ENCODE data around the gene CRLF2.
"Not testable (repeated sequence)": the region's sequence is repeated elsewhere in the genome, so short reads cannot be mapped to it uniquely, and the experiment has no call there.

CRLF2 gene

GRCh38 chrX:1169189-1169588 is 43.3 kb downstream of the CRLF2 start:
- H3K9me3 ChIP-seq, result no peaks in the 10 kb centered on the region; the same call in none of the 2 replicates
- H3K4me3 ChIP-seq, result no peak overlapping the region
- no peaks in the 10 kb centered on the region for H3K4me1 ChIP-seq
- H3K27me3 ChIP-seq (ENCODE audit: low read depth), result no peaks in the 10 kb centered on the region
- no peaks in the 10 kb centered on the region for H3K36me3 ChIP-seq (replicated peaks)
- no peak for DNase-seq (ENCODE audit: low spot score in 2 of 2)
- in situ Hi-C loops (cut with MboI; ENCODE audit: low sequenced_read_pairs), result no loop called here

- in situ Hi-C loops (cut with MboI; ENCODE audit: low sequenced_read_pairs), result no loop called here
- Histone ChIP-seq H3K36me3 (replicated peaks) (no peaks in the 10 kb centered on the region), H3K4me3 (no peak overlapping the region), H3K9me3 (no peaks in the 10 kb centered on the region; the same call in none of the 2 replicates), H3K27me3 (ENCODE audit: low read depth) (no peaks in the 10 kb centered on the region), H3K4me1 (no peaks in the 10 kb centered on the region)
- no peak for DNase-seq (ENCODE audit: low spot score in 2 of 2)
These were observed 44.4 kb downstream of the CRLF2 start for GRCh38 chrX:1167918-1168481.

GRCh38 chrX:1167466-1167865 is 45.0 kb downstream of the CRLF2 start:
- no peak for DNase-seq (ENCODE audit: low spot score in 2 of 2)
- H3K4me3 ChIP-seq, result no peak overlapping the region
- in situ Hi-C loops (cut with MboI; ENCODE audit: low sequenced_read_pairs), result no loop called here

DNA sequence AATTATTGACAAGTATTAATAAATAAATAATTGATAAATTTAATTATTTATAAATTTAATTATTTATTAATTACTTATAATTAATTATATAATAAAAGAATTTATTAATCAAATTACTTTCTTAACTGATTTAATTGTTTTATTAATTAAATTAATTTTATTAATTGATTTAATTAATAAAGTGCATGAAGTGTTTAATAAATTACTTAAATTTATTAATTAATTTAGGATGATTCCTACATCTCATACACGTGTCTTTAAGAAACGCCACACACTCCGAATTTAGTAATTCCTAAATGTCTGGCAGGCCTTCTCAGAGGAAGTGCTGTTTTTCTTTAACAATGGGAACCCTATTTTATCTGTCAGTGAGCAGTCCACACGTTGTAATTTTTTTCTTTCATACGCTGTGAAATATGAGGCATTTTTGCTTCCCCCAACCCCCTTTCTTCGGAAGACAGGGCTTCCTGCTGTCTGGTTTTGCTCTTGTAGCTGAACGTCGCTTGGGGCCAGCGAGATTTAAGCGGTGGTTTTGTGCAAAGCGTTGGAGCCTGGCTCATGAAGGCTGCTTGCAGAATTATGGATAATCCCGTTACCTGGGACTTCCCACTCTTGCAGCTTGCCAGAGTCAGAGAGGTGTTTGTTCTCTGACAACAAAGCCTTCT is 46.8 kb downstream of the CRLF2 start:
- Histone ChIP-seq H3K4me3 (no peak overlapping the region), H3K27me3 (ENCODE audit: low read depth) (no peaks in the 10 kb centered on the region), H3K36me3 (replicated peaks) (no peaks in the 10 kb centered on the region), H3K4me1 (no peaks in the 10 kb centered on the region), H3K9me3 (no peaks in the 10 kb centered on the region; the same call in none of the 2 replicates)
- DNase-seq (ENCODE audit: low spot score in 2 of 2), result peak in 1 of 2 experiments; percentile 36
- in situ Hi-C loops (cut with MboI; ENCODE audit: low sequenced_read_pairs), result no loop called here

More at GRCh38 chrX:1167466-1167865, 45.0 kb downstream of the CRLF2 start:
- Histone ChIP-seq H3K27me3 (ENCODE audit: low read depth) (no peaks in the 10 kb centered on the region), H3K9me3 (no peaks in the 10 kb centered on the region; the same call in none of the 2 replicates), H3K36me3 (replicated peaks) (no peaks in the 10 kb centered on the region), H3K4me1 (no peaks in the 10 kb centered on the region)

GRCh38 chrX:1164322-1165288 is 47.8 kb downstream of the CRLF2 start:
- Histone ChIP-seq H3K4me3 (no peak overlapping the region), H3K36me3 (replicated peaks) (no peaks in the 10 kb centered on the region), H3K4me1 (no peaks in the 10 kb centered on the region), H3K27me3 (ENCODE audit: low read depth) (no peaks in the 10 kb centered on the region), H3K9me3 (no peaks in the 10 kb centered on the region; the same call in none of the 2 replicates)
- in situ Hi-C loops (cut with MboI; ENCODE audit: low sequenced_read_pairs), result no loop called here
- DNase-seq (ENCODE audit: low spot score in 2 of 2), result peak in 1 of 2 experiments; percentile 47

GRCh38 chrX:1163231-1163630 is 49.2 kb downstream of the CRLF2 start:
- H3K4me1 ChIP-seq, result no peaks in the 10 kb centered on the region
- in situ Hi-C loops (cut with MboI; ENCODE audit: low sequenced_read_pairs), result no loop called here
- DNase-seq (ENCODE audit: low spot score in 2 of 2), result no peak
- H3K4me3 ChIP-seq, result no peak overlapping the region
- no peaks in the 10 kb centered on the region; the same call in none of the 2 replicates for H3K9me3 ChIP-seq
- H3K36me3 ChIP-seq (replicated peaks), result no peaks in the 10 kb centered on the region
- H3K27me3 ChIP-seq (ENCODE audit: low read depth), result no peaks in the 10 kb centered on the region

- H3K27me3 ChIP-seq (ENCODE audit: low read depth), result no peaks in the 10 kb centered on the region
- in situ Hi-C loops (cut with MboI; ENCODE audit: low sequenced_read_pairs), result no loop called here
- no peaks in the 10 kb centered on the region for H3K4me1 ChIP-seq
- H3K4me3 ChIP-seq, result no peak overlapping the region
- H3K36me3 ChIP-seq (replicated peaks), result no peaks in the 10 kb centered on the region
- DNase-seq (ENCODE audit: low spot score in 2 of 2), result no peak
- no peaks in the 10 kb centered on the region; the same call in 1 of the 2 replicates for H3K9me3 ChIP-seq
These were observed 50.1 kb downstream of the CRLF2 start for GRCh38 chrX:1162119-1162916.

DNA sequence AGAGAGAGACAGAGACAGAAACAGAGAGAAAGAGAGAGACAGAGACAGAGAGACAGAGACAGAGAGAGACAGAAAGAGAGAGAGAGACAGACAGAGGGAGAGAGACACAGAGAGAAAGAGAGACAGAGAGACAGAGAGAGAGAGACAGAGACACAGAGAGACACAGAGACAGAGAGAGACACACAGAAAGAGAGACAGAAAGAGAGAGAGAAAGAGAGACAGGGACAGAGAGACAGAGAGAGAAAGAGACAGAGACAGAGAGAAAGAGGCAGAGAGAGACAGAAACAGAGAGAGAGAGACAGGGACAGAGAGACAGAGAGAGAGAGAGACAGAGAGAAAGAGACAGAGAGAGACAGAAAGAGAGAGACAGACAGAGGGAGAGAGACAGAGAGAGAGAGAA is 52.9 kb downstream of the CRLF2 start:
- DNase-seq (ENCODE audit: low spot score in 2 of 2), result no peak
- no peak overlapping the region for H3K4me3 ChIP-seq
- no peaks in the 10 kb centered on the region for H3K4me1 ChIP-seq
- in situ Hi-C loops (cut with MboI; ENCODE audit: low sequenced_read_pairs), result no loop called here
- no peaks in the 10 kb centered on the region; the same call in 1 of the 2 replicates for H3K9me3 ChIP-seq
- no peaks in the 10 kb centered on the region for H3K36me3 ChIP-seq (replicated peaks)
- no peaks in the 10 kb centered on the region for H3K27me3 ChIP-seq (ENCODE audit: low read depth)

GRCh38 chrX:1156681-1157455 is 55.6 kb downstream of the CRLF2 start:
- H3K4me3 ChIP-seq; H3K36me3 ChIP-seq (replicated peaks); H3K9me3 ChIP-seq; in situ Hi-C loops (cut with MboI; ENCODE audit: low sequenced_read_pairs); DNase-seq (ENCODE audit: low spot score in 2 of 2); H3K27me3 ChIP-seq (ENCODE audit: low read depth); H3K4me1 ChIP-seq: not testable (repeated sequence)

DNA sequence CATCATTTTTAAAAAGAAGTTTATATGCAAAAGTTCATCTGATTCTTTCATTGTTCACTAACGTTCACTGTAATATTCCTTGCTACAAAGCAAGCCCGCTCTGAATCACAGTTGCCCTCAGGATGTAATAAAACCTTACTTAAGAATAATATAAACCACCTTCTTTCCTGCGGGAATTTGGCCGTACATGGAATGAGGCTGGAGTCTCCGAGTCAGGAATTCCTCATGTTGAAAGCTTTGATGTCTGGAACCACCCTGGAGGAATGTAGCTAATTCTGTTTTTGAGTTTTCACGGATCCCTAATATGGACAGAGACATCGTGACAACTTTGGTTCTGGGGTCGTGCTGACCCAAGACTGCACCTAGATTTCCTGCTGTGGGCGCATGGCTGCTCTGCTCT is 58.5 kb downstream of the CRLF2 start:
- no peaks in the 10 kb centered on the region for H3K4me1 ChIP-seq
- no peaks in the 10 kb centered on the region for H3K9me3 ChIP-seq
- no peak overlapping the region for H3K4me3 ChIP-seq
- DNase-seq (ENCODE audit: low spot score in 2 of 2), result no peak
- in situ Hi-C loops (cut with MboI; ENCODE audit: low sequenced_read_pairs), result no loop called here
- no peaks in the 10 kb centered on the region for H3K36me3 ChIP-seq (replicated peaks)
- H3K27me3 ChIP-seq (ENCODE audit: low read depth), result no peaks in the 10 kb centered on the region

DNA sequence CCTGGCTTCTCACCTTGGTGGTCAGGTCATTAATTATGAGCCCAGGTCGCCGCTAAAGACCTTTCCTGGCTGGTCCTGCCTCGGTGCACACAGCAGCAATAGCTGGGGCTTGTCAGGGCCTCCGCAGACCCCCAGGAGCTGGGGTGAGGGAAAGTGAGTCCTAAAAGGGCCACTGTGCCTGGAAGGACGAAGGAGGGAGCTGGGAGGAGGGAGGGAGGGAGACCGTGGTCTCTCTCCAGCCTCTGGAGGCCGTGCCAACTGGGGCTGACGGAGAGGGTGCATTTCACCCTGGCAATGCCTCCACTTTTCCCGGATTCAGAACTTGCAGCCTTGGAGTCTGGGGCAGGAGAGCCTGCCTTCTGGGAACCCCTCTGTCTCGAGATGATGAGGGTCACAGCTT is 60.4 kb downstream of the CRLF2 start:
- no peaks in the 10 kb centered on the region for H3K27me3 ChIP-seq (ENCODE audit: low read depth)
- no peak for DNase-seq (ENCODE audit: low spot score in 2 of 2)
- in situ Hi-C loops (cut with MboI; ENCODE audit: low sequenced_read_pairs), result no loop called here

DNA sequence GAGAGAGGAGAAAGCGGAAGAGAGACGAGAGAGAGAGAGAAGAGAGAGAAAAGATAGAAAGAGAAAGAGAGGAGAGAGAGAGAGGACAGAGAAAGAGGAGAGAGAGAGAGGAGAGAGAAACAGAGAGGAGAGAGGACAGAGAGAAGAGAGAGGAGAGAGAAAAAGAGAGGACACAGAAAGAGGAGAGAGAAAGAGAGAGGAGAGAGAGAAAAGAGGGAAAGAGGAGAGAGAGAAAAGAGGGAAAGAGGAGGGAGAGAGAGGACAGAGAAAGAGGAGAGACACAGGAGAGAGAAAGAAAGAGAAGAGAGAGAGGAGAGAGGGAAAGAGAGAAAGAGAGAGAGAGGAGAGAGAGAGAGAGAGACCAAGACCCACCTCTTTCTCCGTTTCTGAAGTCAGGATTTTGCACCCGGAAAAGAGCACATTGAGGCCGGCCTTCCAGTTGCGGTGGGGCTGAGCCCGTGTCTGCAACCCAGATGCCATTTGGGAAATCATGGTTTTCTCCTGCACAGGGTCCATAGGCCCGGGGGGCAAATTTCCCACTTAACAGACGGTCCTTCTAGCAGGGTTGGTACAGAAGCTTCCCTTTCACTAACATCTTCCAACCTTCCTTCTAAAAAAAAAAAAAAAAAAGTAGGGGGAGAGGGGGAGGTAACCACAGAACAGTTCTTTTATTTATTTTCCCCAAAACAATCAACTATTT is 60.9 kb downstream of the CRLF2 start:
- Histone ChIP-seq H3K36me3 (replicated peaks) (no peaks in the 10 kb centered on the region), H3K4me3 (no peak overlapping the region), H3K9me3 (no peaks in the 10 kb centered on the region), H3K27me3 (ENCODE audit: low read depth) (no peaks in the 10 kb centered on the region), H3K4me1 (no peaks in the 10 kb centered on the region)
- in situ Hi-C loops (cut with MboI; ENCODE audit: low sequenced_read_pairs), result no loop called here
- DNase-seq (ENCODE audit: low spot score in 2 of 2), result no peak

More for the DNA sequence above, 60.4 kb downstream of the CRLF2 start:
- no peaks in the 10 kb centered on the region for H3K4me1 ChIP-seq
- no peaks in the 10 kb centered on the region for H3K9me3 ChIP-seq
- no peak overlapping the region for H3K4me3 ChIP-seq
- no peaks in the 10 kb centered on the region for H3K36me3 ChIP-seq (replicated peaks)
